MCF 10A (cell line): Measurements from ENCODE around the gene LRRC7. TPM values are rescaled to one million over a fixed set of nuclear protein-coding genes. Genes with fewer than 3 reads are reported as not detected.
"Not testable (repeated sequence)": the region's sequence is repeated elsewhere in the genome, so short reads cannot be mapped to it uniquely, and the experiment has no call there.

ENCODE experiments used
- BruUV-seq: library from RNA; stranded (reverse); fragments of 400-500 nt; replicated peaks from 2 replicates; lab custom pipeline; 2021; lab: Mats Ljungman, UMichigan
- CTCF ChIA-PET: fragments of 300-600 bp; sonication (Branson Sonifier 250); formaldehyde crosslinking; extraction: SDS; loops from one replicate; lab custom pipeline; 2021; ENCODE audit warnings: antibody characterized with exemption, inconsistent platforms; lab: Yijun Ruan, JAX
- POLR2A ChIA-PET: fragments of 300-600, 350-650 bp; sonication (Branson Sonifier 250); formaldehyde crosslinking; extraction: SDS; loops from one replicate; lab custom pipeline; 2020; ENCODE audit warnings: antibody characterized with exemption, inconsistent platforms; lab: Yijun Ruan, JAX
- DNase-seq: peaks from one replicate; pipeline ENCODE4 v3.0.0-alpha.2; 2018; ENCODE audit not compliant: unreplicated experiment
- H3K27ac Mint-ChIP-seq: one replicate; pipeline ENCODE4 v1.8.0; 2022; ENCODE audit warnings: mild to moderate bottlenecking, low read depth, mixed read lengths; ENCODE audit not compliant: unreplicated experiment
- H3K27me3 Mint-ChIP-seq: one replicate; pipeline ENCODE4 v1.8.0; 2022; ENCODE audit warnings: mixed read lengths; ENCODE audit not compliant: insufficient read depth, unreplicated experiment
- H3K36me3 Mint-ChIP-seq: one replicate; pipeline ENCODE4 v1.8.0; 2022; ENCODE audit warnings: mild to moderate bottlenecking, moderate library complexity, mixed read lengths; ENCODE audit not compliant: insufficient read depth, unreplicated experiment
- H3K4me1 Mint-ChIP-seq: one replicate; pipeline ENCODE4 v1.8.0; 2022; ENCODE audit warnings: mixed read lengths; ENCODE audit not compliant: insufficient read depth, unreplicated experiment
- H3K4me3 Mint-ChIP-seq: one replicate; pipeline ENCODE4 v1.8.0; 2022; ENCODE audit warnings: mild to moderate bottlenecking, moderate library complexity, mixed read lengths; ENCODE audit not compliant: unreplicated experiment
- H3K9me3 Mint-ChIP-seq: one replicate; pipeline ENCODE4 v1.8.0; 2022; ENCODE audit warnings: mixed read lengths; ENCODE audit not compliant: unreplicated experiment
- CTCF ChIP-seq: fragments of 200-600 bp; IDR thresholded peaks from one replicate; pipeline ENCODE4 v1.8.0; 2022; ENCODE audit warnings: antibody characterized with exemption, mild to moderate bottlenecking; ENCODE audit not compliant: unreplicated experiment
- intact Hi-C: fragments of 100-400 bp; cut with micrococcal nuclease; formaldehyde crosslinking; loops from 2 replicates; pipeline ENCODE4 v1.14.1; 2022
- total RNA-seq: library from RNA; stranded (reverse); gene quantifications from 2 replicates; pipeline ENCODE4 v1.2.3, GENCODE V29; 2022

LRRC7 gene
- total RNA-seq, 1 experiment from 2014 or later = not detected

GRCh38 chr1:70041317-70042045 is 473.8 kb downstream of the LRRC7 start:
- CTCF ChIA-PET = interaction anchor here (1.2 kb wide), 1 partner anchor 92 kb away, joined by 4 read pairs; no protein-coding TSS in a partner anchor
- Mint-ChIP-seq H3K4me3 (no peak overlapping the region), H3K4me1 (peaks cover 20% of the 10 kb centered on the region), H3K27ac (no peak overlapping the region), H3K9me3 (no peaks in the 10 kb centered on the region), H3K27me3 (peaks cover 6% of the 10 kb centered on the region), H3K36me3 (no peaks in the 10 kb centered on the region)
- BruUV-seq = no TSS peak
- TF ChIP-seq CTCF = no peak
- POLR2A ChIA-PET = interaction anchor here (0.7 kb wide), 1 partner anchor 27 kb away, joined by 3 read pairs; no protein-coding TSS in a partner anchor
- DNase-seq = no peak
- intact Hi-C loops = no loop called here

GRCh38 chr1:70042090-70042731 is 474.5 kb downstream of the LRRC7 start:
- no peak overlapping the region for H3K4me3 Mint-ChIP-seq
- ChIA-PET POLR2A (interaction anchor here (0.7 kb wide), 1 partner anchor 27 kb away, joined by 3 read pairs; no protein-coding TSS in a partner anchor), CTCF (interaction anchor here (1.2 kb wide), 1 partner anchor 92 kb away, joined by 4 read pairs; no protein-coding TSS in a partner anchor)
- TF ChIP-seq CTCF = no peak
- intact Hi-C loops = no loop called here
- DNase-seq = no peak
- no peak overlapping the region for H3K27ac Mint-ChIP-seq
- no peaks in the 10 kb centered on the region for H3K27me3 Mint-ChIP-seq
- BruUV-seq = no TSS peak
- H3K4me1 Mint-ChIP-seq = peaks cover 20% of the 10 kb centered on the region
- H3K36me3 Mint-ChIP-seq = no peaks in the 10 kb centered on the region
- no peaks in the 10 kb centered on the region for H3K9me3 Mint-ChIP-seq

DNA sequence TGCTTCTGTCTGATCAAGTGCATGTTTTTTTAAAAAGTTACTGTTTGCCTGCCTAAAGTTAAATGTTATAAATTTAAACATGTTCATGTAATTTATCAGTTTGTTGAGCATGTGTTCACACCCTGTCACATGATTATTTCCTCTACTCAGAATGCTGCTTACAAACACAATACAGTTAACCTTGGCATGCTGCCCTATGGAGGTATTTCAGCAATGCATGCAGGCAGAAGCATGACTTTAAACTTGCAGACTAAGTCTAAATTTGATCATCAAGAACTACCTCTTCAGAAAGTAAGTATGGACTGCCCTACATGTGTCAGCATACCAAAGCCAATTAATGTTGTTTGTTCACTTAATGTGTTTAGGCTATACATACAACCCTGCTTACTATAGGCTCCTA is 476.1 kb downstream of the LRRC7 start:
- no TSS peak for BruUV-seq
- no peaks in the 10 kb centered on the region for H3K36me3 Mint-ChIP-seq
- H3K4me1 Mint-ChIP-seq = peaks cover 12% of the 10 kb centered on the region
- no peak for TF ChIP-seq CTCF
- ChIA-PET POLR2A (interaction anchor here (0.8 kb wide), 1 partner anchor 9 kb away, joined by 4 read pairs; no protein-coding TSS in a partner anchor), CTCF (interaction anchor here (1.0 kb wide), 1 partner anchor 20 kb away, joined by 4 read pairs; no protein-coding TSS in a partner anchor)
- H3K9me3 Mint-ChIP-seq = no peaks in the 10 kb centered on the region
- H3K27me3 Mint-ChIP-seq = peaks cover 10% of the 10 kb centered on the region
- peak; percentile 45 for DNase-seq
- intact Hi-C loops = no loop called here
- no peak overlapping the region for H3K27ac Mint-ChIP-seq
- no peak overlapping the region for H3K4me3 Mint-ChIP-seq

DNA sequence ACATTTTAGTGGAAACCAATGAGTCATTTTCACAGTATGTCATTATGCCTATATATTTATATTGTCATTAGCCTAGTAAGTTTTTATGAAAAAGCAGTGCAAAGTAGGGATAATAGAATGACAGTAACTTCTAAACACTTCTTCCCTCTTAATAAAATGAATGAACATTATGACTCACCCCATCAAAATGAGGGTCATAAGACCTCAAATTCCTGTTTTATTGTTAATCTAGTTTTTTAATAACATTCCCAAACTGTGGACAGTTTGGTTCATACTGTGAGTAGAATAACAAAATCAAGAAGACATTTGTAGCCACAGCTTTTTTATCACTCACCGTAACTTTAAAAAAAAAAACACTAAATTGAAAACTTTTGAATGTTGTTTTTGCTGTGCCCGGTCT is 477.1 kb downstream of the LRRC7 start:
- H3K27ac Mint-ChIP-seq = no peak overlapping the region
- intact Hi-C loops = no loop called here
- no TSS peak for BruUV-seq
- H3K27me3 Mint-ChIP-seq = peaks cover 10% of the 10 kb centered on the region
- DNase-seq = no peak
- no peaks in the 10 kb centered on the region for H3K36me3 Mint-ChIP-seq
- POLR2A ChIA-PET = no interaction called here
- H3K4me3 Mint-ChIP-seq = no peak overlapping the region
- no peaks in the 10 kb centered on the region for H3K9me3 Mint-ChIP-seq
- CTCF ChIA-PET = interaction anchor here (0.6 to 0.7 kb wide), 3 partner anchors 156 to 1419 kb away, joined by 3 read pairs; no protein-coding TSS in a partner anchor
- H3K4me1 Mint-ChIP-seq = peaks cover 12% of the 10 kb centered on the region
- no peak for TF ChIP-seq CTCF

DNA sequence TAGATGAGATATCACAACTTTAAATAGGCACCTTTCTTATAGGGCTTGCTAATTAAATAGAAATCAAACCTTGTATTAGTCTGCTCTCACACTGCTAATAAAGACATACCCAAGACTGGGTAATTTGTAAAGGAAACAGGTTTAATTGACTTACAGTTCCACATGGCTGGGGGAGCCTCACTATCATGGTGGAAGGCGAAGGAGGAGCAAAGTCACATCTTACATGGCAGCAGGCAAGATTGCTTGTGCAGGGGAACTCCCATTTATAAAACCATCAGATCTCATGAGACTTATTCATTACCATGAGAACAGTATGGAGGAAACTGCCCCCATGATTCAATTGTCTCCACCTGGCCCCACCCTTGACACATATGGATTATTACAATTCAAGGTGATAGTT is 477.9 kb downstream of the LRRC7 start:
- H3K27ac Mint-ChIP-seq, H3K4me3 Mint-ChIP-seq, H3K36me3 Mint-ChIP-seq, BruUV-seq, intact Hi-C loops, POLR2A ChIA-PET, CTCF ChIA-PET, H3K9me3 Mint-ChIP-seq, DNase-seq: not testable (repeated sequence)
- H3K27me3 Mint-ChIP-seq = peaks cover 12% of the 10 kb centered on the region
- H3K4me1 Mint-ChIP-seq = peaks cover 12% of the 10 kb centered on the region
